Parathyroid adenoma (tissue), 2 donors: ENCODE measurements around the gene GMCL1.
"Not testable (repeated sequence)": the region's sequence is repeated elsewhere in the genome, so short reads cannot be mapped to it uniquely, and the experiment has no call there.

Source experiments
- H2AFZ ChIP-seq: fragments of 300-600 bp; sonication (generic); one replicate; pipeline ENCODE4 v1.7.0; 2017; ENCODE audit warnings: antibody characterized with exemption, mild to moderate bottlenecking
- H3K27ac ChIP-seq: fragments of 300-600 bp; sonication (generic); one replicate; pipeline ENCODE4 v1.7.0; 2017
- H3K27me3 ChIP-seq: fragments of 300-600 bp; sonication (generic); one replicate; pipeline ENCODE4 v1.7.0; 2017; ENCODE audit warnings: low read length; ENCODE audit not compliant: control insufficient read depth, insufficient read depth
- H3K36me3 ChIP-seq: fragments of 300-600 bp; sonication (generic); one replicate; pipeline ENCODE4 v1.7.0; 2017; ENCODE audit warnings: low read length; ENCODE audit not compliant: control insufficient read depth, insufficient read depth
- H3K4me1 ChIP-seq: fragments of 300-600 bp; sonication (generic); one replicate; pipeline ENCODE4 v1.7.0; 2017; ENCODE audit warnings: control low read depth
- H3K4me2 ChIP-seq: fragments of 300-600 bp; sonication (generic); one replicate; pipeline ENCODE4 v1.7.0; 2017; ENCODE audit warnings: low read length
- H3K4me3 ChIP-seq: fragments of 300-600 bp; sonication (generic); one replicate; pipeline ENCODE4 v1.7.0; 2017; ENCODE audit warnings: low read depth, low read length
- H3K79me2 ChIP-seq: fragments of 300-600 bp; sonication (generic); one replicate; pipeline ENCODE4 v1.7.0; 2017; ENCODE audit warnings: control low read depth
- H3K9ac ChIP-seq: fragments of 300-600 bp; sonication (generic); one replicate; pipeline ENCODE4 v1.7.0; 2017; ENCODE audit warnings: mild to moderate bottlenecking
- H3K9me3 ChIP-seq: fragments of 300-600 bp; sonication (generic); one replicate; pipeline ENCODE4 v1.7.0; 2017; ENCODE audit warnings: low read length; ENCODE audit not compliant: control insufficient read depth
- TF ChIP-seq, protein P1 (sequence below): fragments of 300-600 bp; sonication (generic); IDR thresholded peaks from one replicate; pipeline ENCODE4 v1.7.0; 2017; ENCODE audit warnings: antibody characterized with exemption, mild to moderate bottlenecking
- donor health status: primary hyperparathyroidism.

The GMCL1 gene

GRCh38 chr2:69863298-69863697 lies 33.8 kb downstream of the GMCL1 start:
- no peaks in the 10 kb centered on the region for H3K36me3 ChIP-seq
- no peaks in the 10 kb centered on the region for H3K79me2 ChIP-seq
- TF ChIP-seq, protein P1, sequence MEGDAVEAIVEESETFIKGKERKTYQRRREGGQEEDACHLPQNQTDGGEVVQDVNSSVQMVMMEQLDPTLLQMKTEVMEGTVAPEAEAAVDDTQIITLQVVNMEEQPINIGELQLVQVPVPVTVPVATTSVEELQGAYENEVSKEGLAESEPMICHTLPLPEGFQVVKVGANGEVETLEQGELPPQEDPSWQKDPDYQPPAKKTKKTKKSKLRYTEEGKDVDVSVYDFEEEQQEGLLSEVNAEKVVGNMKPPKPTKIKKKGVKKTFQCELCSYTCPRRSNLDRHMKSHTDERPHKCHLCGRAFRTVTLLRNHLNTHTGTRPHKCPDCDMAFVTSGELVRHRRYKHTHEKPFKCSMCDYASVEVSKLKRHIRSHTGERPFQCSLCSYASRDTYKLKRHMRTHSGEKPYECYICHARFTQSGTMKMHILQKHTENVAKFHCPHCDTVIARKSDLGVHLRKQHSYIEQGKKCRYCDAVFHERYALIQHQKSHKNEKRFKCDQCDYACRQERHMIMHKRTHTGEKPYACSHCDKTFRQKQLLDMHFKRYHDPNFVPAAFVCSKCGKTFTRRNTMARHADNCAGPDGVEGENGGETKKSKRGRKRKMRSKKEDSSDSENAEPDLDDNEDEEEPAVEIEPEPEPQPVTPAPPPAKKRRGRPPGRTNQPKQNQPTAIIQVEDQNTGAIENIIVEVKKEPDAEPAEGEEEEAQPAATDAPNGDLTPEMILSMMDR: no peak
- no peak overlapping the region for H3K4me2 ChIP-seq
- no peaks in the 10 kb centered on the region for H3K9me3 ChIP-seq
- no peak overlapping the region for H2AFZ ChIP-seq
- no peak overlapping the region for H3K9ac ChIP-seq
- H3K27ac ChIP-seq: no peak overlapping the region
- H3K27me3 ChIP-seq: no peaks in the 10 kb centered on the region
- H3K4me3 ChIP-seq: no peak overlapping the region
- H3K4me1 ChIP-seq: no peaks in the 10 kb centered on the region

- H3K9ac ChIP-seq: no peak overlapping the region
- H3K27ac ChIP-seq: no peak overlapping the region
- no peaks in the 10 kb centered on the region for H3K9me3 ChIP-seq
These were observed 59.0 kb downstream of the GMCL1 start for GRCh38 chr2:69888451-69888850.

GRCh38 chr2:69889302-69889701 lies 59.8 kb downstream of the GMCL1 start:
- Histone ChIP-seq H3K9ac (no peak overlapping the region), H3K27me3 (no peaks in the 10 kb centered on the region), H3K4me1 (peaks cover 6% of the 10 kb centered on the region), H3K9me3 (no peaks in the 10 kb centered on the region), H3K36me3 (no peaks in the 10 kb centered on the region), H3K79me2 (peaks cover 5% of the 10 kb centered on the region), H3K4me2 (no peak overlapping the region), H2AFZ (no peak overlapping the region), H3K4me3 (no peak overlapping the region), H3K27ac (no peak overlapping the region)
- TF ChIP-seq, protein P1: no peak

More at GRCh38 chr2:69888451-69888850, 59.0 kb downstream of the GMCL1 start:
- no peak overlapping the region for H3K4me3 ChIP-seq
- no peak overlapping the region for H2AFZ ChIP-seq
- H3K4me1 ChIP-seq: peaks cover 8% of the 10 kb centered on the region
- TF ChIP-seq, protein P1: no peak
- H3K27me3 ChIP-seq: no peaks in the 10 kb centered on the region
- no peaks in the 10 kb centered on the region for H3K79me2 ChIP-seq
- no peaks in the 10 kb centered on the region for H3K36me3 ChIP-seq
- no peak overlapping the region for H3K4me2 ChIP-seq

- peaks cover 6% of the 10 kb centered on the region for H3K79me2 ChIP-seq
- no peak overlapping the region for H3K27ac ChIP-seq
- no peaks in the 10 kb centered on the region for H3K9me3 ChIP-seq
- peaks cover 2% of the 10 kb centered on the region for H3K4me1 ChIP-seq
- no peaks in the 10 kb centered on the region for H3K27me3 ChIP-seq
- TF ChIP-seq, protein P1: no peak
- H3K36me3 ChIP-seq: no peaks in the 10 kb centered on the region
- no peak overlapping the region for H3K4me2 ChIP-seq
- H2AFZ ChIP-seq: no peak overlapping the region
- no peak overlapping the region for H3K9ac ChIP-seq
- no peak overlapping the region for H3K4me3 ChIP-seq
These were observed 61.4 kb downstream of the GMCL1 start for GRCh38 chr2:69890881-69891280.

DNA sequence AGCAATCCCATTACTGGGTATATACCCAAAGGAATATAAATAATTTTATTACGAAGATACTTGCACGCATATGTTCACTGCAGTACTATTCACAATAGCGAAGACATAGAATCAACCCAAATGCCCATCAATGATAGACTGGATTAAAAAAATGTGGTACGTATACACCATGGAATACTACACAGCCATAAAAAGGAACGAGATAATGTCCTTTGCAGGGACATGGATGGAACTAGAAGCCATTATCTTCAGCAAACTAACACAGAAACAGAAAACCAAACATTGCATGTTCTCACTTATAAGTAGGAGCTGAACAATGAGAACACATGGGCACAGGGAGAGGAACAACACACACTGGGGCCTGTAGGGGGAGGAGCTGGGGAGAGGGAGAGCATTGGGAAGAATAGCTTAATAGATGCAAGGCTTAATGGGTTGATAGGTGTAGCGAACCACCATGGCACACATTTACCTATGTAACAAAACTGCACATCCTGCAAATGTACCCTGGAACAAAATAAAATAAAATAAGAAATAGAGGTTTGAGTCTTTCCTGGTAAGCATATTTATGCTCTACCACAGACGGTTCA lies 63.5 kb downstream of the GMCL1 start:
- H3K9ac ChIP-seq, H3K27ac ChIP-seq, H3K4me3 ChIP-seq: not testable (repeated sequence)

More for the DNA sequence above, 63.5 kb downstream of the GMCL1 start:
- not testable (repeated sequence) for H3K4me1 ChIP-seq, H3K27me3 ChIP-seq, H3K79me2 ChIP-seq, H3K36me3 ChIP-seq, H3K9me3 ChIP-seq
- H3K4me2 ChIP-seq: peak overlapping the region; percentile 86
- peak overlapping the region; percentile 93 for H2AFZ ChIP-seq
